Measurements from ENCODE around the gene GPC3.
"Not testable (repeated sequence)": the region's sequence is repeated elsewhere in the genome, so short reads cannot be mapped to it uniquely, and the experiment has no call there.

Gene GPC3

DNA sequence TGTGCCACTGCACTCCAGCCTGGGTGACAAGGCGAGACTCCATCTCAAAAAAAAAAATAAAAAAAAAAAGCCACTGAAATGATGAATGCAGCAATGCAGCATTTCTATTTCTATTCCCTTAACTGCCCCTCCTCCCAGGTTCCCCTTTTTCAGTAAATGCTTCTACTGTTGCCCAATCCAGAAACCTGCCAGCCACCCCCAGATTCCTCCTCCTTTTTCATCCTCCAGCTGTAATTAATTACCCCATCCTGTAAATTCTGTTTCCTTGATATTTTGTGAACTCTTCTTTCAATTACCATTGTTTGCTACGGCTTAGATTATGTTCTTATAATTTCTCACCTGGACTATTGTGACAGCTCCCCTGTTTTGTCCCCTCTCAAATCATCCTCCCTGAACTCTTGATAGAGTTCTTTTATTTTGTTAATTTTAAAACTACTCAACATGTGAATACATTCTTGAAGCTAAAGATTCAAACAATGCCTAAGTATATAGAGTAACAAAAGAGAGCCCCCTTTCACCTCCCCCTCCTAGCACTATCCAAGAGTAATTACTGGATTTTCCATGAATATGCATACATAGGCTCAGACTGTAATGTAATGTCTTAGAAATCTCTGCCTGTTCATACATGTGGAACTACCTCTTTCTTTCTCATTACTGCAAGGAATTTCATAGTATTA is 429.5 kb downstream of the GPC3 start:
- no peak for DNase-seq (ENCODE audit: low read depth)

DNA sequence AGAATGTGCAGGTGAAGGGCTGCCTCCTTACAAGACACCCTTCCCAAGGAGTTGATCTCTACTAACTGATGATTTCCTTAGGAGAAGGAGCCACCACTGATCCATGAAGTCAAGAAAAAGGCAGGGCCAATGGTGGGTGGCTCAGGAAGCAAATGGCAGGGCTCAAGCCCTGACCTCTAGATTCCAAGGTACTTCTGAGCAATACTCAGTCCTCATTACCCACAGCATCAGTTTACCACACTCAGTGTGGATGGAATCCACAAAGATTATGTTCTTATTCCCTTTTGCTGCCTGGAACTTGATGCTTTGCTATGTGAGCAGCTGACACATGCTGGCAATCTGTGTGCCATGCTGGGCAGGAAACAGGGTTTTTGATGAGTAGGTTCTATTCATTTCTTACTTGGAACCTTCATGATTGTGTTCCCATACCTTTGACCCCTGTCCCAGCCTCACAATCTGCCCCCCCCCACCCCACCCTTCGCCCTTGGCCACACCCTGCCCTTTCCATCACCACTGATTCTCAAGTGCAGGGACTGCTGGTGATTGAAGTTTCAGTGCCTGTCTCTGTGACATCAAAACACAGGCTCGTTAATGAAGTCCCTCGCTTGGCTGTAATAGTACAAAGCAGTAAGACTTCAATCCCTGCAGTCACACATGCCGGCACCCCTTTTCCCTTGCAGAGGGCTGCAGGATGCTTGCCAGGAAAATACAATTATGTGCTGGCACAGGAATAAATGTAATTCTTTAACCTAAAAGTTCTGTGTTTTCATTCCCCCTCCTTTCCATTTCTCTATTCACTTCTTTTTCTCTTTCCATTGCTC is 434.5 kb downstream of the GPC3 start:
- DNase-seq (ENCODE audit: low read depth), result no peak

- no peak for DNase-seq (ENCODE audit: low read depth)
Measured at GRCh38 chrX:133549295-133549933, 436.0 kb downstream of the GPC3 start.

GRCh38 chrX:133546441-133546840 is 439.0 kb downstream of the GPC3 start:
- no peak for DNase-seq (ENCODE audit: low read depth)

- DNase-seq (ENCODE audit: low read depth), result no peak
Measured at GRCh38 chrX:133544778-133545177, 440.6 kb downstream of the GPC3 start.

DNA sequence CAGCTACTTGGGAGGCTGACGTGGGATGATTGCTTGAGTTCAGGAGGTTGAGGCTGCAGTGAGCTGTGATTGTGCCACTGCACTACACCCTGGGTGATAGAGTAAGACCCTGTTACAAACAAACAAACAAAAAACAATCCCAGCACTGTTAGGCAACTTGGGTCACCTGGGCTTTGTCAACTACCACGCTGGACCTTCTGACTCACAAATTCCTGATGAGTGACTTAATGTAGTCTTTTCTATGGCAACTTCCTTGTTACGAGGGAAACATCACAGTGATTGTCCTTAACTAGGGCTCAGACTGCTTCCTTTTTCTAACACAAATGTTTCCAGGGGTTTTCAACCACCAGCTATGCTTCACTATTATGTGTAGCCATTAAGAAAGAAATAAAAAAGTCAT is 441.3 kb downstream of the GPC3 start:
- DNase-seq (ENCODE audit: low read depth), result no peak

DNA sequence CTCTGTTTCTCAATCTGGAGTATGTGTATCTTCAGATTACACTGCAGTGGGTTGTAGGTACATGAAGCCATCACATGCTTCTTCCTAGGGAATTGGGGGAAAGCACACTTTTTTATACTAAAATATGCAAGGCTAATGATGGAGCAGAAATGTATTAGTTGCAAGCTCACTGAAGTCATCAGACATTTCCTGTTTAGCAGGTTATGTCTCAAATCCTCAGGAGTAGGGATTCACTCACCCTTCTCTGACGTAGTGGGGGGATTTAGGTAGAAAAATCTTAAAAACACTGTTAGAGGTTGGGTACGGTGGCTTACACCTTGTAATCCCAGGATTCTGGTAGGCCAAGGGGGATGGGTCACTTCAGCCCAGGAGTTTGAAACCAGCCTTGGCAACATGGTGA is 441.7 kb downstream of the GPC3 start:
- DNase-seq (ENCODE audit: low read depth), result no peak

DNA sequence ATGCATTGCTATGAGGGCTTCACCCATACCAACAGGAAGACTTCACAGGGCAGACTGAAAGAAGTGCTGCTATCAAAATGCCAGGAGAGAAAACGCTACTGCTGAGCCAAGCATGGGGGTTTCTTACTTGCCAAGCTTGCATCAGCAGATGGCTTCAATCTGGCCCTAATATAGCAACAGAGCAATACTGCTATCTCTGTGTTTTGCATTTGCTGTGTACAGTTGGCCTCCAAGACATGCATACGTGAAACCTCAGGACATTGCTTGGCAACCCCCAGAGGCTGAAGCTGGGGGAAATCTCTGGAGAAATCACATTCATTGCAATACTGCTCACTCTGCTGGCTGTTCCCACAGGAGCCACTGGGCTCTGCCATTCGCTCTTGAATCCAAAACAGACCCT is 442.9 kb downstream of the GPC3 start:
- DNase-seq (ENCODE audit: low read depth), result no peak

- no peak for DNase-seq (ENCODE audit: low read depth)
Measured at GRCh38 chrX:133541021-133541420, 444.4 kb downstream of the GPC3 start.

- DNase-seq (ENCODE audit: low read depth), result no peak
Measured at GRCh38 chrX:133538148-133538547, 447.2 kb downstream of the GPC3 start.

DNA sequence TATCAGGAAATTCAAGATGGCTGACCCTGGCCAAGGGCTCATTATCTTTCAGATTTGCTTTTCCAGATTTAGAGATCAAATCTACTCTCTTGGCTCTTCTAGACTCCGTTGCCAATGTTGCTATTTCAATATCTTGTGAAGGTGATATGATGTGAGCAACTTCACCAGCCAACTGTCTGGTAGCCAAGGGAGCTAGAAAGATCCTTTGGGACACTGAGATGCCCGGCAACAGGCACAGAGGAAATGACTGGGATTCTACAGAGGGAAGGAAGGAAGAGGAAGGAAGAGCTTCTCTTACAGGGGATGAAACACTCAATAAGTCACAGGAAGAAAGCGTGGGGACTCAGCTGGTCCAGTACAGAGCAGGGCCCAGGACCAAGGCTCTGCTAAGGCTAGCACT is 448.3 kb downstream of the GPC3 start:
- DNase-seq (ENCODE audit: low read depth), result no peak

DNA sequence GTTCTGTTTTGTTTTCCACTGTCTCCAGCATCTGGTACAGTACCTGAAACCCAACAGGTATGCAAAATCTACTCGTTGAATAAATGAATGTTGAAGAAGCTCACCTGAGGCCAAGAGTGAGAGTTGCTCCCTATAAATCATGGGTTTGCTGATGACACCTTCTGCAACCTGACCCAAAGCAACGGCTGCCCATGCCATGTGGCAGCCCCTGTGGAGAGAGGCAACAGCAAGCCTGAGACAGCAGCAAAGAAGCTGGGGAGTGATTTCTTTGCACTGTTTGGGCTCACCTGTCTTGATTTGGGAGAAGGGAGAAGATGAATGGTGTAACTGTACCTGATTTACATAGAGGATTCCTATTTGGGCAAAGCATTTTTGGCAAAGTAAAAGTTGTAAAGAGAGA is 450.3 kb downstream of the GPC3 start:
- no peak for DNase-seq (ENCODE audit: low read depth)

GRCh38 chrX:133534172-133534571 is 451.2 kb downstream of the GPC3 start:
- no peak for DNase-seq (ENCODE audit: low read depth)

DNA sequence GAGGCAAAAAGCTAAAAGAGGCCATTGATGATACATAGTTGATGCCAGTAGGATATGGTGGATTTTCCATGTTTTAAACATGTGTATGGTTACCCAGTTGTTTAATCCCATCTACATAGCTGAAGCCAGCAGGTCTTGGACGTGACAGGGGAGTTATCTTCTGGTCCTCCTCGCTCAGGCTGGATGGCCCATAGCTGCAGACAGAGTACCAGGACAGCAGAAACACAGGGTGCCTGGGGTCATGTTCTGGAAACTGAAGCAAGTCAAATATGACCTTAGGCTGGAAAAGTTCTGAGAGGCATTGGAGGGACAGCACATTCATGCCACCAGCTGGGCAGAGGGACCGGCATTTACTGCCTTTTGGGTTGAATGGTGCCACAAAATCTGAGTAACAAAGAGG is 452.1 kb downstream of the GPC3 start:
- no peak for DNase-seq (ENCODE audit: low read depth)

- no peak for DNase-seq (ENCODE audit: low read depth)
Measured at GRCh38 chrX:133530960-133531359, 454.4 kb downstream of the GPC3 start.

- no peak for DNase-seq (ENCODE audit: low read depth)
Measured at GRCh38 chrX:133529578-133529977, 455.8 kb downstream of the GPC3 start.

GRCh38 chrX:133527825-133528224 is 457.6 kb downstream of the GPC3 start:
- no peak for DNase-seq (ENCODE audit: low read depth)

GRCh38 chrX:133527415-133527814 is 458.0 kb downstream of the GPC3 start:
- no peak for DNase-seq (ENCODE audit: low read depth)

- not testable (repeated sequence) for DNase-seq (ENCODE audit: low read depth)
Measured at GRCh38 chrX:133526773-133527172, 458.6 kb downstream of the GPC3 start.

DNA sequence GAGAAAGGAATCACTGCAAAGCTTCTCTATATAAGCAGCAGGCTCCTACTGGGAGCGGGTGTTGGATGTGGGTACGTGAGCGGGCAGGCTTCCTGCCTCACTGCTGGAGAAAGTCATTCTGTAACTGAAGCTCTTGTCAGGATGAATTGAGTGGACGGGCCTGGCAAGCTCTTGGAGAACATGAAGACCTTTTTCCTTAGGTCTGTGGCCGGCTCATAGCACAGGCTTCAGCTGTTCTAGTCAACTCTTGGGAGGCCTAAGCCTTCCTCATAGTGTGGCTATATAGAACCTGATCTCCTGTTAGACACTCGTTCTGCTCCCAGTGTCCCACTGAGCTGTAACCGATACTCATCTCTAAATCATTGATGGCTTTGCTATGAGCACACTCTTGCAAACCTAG is 461.9 kb downstream of the GPC3 start:
- no peak for DNase-seq (ENCODE audit: low read depth)

GRCh38 chrX:133523081-133523487 is 462.3 kb downstream of the GPC3 start:
- DNase-seq (ENCODE audit: low read depth), result no peak

DNA sequence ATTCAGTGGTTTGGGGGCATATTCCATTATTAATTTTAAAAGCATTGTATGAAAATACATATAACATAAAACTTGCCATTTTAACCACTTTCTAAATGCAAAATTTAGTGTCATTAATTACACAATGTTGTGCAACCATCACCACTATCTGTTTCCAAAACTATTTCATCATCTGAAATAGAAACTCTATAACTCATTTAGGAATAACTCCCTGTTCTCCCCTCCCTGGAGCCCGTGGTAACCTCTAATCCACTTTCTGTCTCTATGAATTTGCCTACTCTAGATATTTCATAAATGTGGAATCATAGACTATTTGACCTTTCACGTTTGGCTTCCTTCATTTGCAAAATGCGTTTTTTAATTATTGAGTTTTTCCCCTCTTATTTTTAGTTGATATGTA is 468.7 kb downstream of the GPC3 start:
- DNase-seq (ENCODE audit: low read depth), result no peak

DNA sequence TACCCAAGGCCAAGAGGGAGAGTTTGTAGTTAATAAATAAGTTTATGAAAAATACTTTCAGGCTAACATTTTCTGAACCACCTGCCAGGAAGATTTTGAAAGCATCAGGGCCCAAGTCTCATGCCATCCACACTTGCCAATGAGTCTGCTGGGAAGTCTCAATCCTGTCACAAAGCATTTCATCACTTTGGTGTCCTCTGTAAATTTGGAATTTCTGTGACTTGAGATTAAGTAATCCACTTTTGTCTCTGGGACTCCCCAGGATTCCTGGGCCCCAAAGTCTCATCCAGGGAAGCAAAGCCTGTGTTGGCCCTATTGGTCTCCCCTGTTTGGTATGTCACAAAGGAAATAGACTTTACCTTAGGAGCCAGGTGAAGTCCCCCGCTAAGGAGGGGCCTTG is 470.9 kb downstream of the GPC3 start:
- no peak for DNase-seq (ENCODE audit: low read depth)
